Fibroblast of villous mesenchyme (primary cell): Measurements from ENCODE around the gene CHL1. TPM values are rescaled to one million over a fixed set of nuclear protein-coding genes. Genes with fewer than 3 reads are reported as not detected.

ENCODE experiments used
- DNase-seq: peaks from one replicate; pipeline ENCODE4 v3.0.0-alpha.2; 2010; ENCODE audit warnings: low read depth
- H3K4me3 ChIP-seq: 2 replicates; pipeline ENCODE4 v1.5.1; 2011; ENCODE audit warnings: low read depth, mild to moderate bottlenecking, low read length
- CTCF ChIP-seq: IDR thresholded peaks from 2 replicates; pipeline ENCODE4 v1.5.1; 2012; ENCODE audit warnings: low read depth, mild to moderate bottlenecking, low read length; ENCODE audit not compliant: insufficient read depth
- total RNA-seq: library from RNA; depleted of rRNA; stranded (reverse); fragments of >200 nt; gene quantifications from 2 replicates; pipeline ENCODE4 v1.2.3, GENCODE V29; 2012

Gene CHL1
- total RNA-seq, 1 donor = not detected

- H3K4me3 ChIP-seq = no peak overlapping the region
- no peak for DNase-seq
- no peak for TF ChIP-seq CTCF
These were observed 249.4 kb downstream of the CHL1 start for GRCh38 chr3:445960-446359.

- no peak for TF ChIP-seq CTCF
- DNase-seq = no peak
- no peak overlapping the region for H3K4me3 ChIP-seq
These were observed 251.1 kb downstream of the CHL1 start for GRCh38 chr3:447671-448070.

GRCh38 chr3:449711-450110, 253.1 kb downstream of the CHL1 start:
- no peak for DNase-seq
- no peak for TF ChIP-seq CTCF
- H3K4me3 ChIP-seq = no peak overlapping the region

GRCh38 chr3:452221-452620, 255.7 kb downstream of the CHL1 start:
- H3K4me3 ChIP-seq = no peak overlapping the region
- DNase-seq = no peak
- no peak for TF ChIP-seq CTCF

- no peak for DNase-seq
- TF ChIP-seq CTCF = no peak
- H3K4me3 ChIP-seq = no peak overlapping the region
These were observed 256.5 kb downstream of the CHL1 start for GRCh38 chr3:453106-453505.

- no peak for TF ChIP-seq CTCF
- H3K4me3 ChIP-seq = no peak overlapping the region
- DNase-seq = no peak
These were observed 258.4 kb downstream of the CHL1 start for GRCh38 chr3:454986-455385.

GRCh38 chr3:458124-458523, 261.6 kb downstream of the CHL1 start:
- DNase-seq = no peak
- no peak for TF ChIP-seq CTCF
- no peak overlapping the region for H3K4me3 ChIP-seq
